HEK293 (cell line): Measurements from ENCODE around the gene RPTN.

ENCODE experiments used
- CTCF ChIA-PET: fragments of 350-600 bp; formaldehyde crosslinking; extraction: SDS; loops from one replicate; lab custom pipeline; 2021; ENCODE audit warnings: antibody characterized with exemption; lab: Yijun Ruan, JAX
- POLR2A ChIA-PET: fragments of 300-600 bp; formaldehyde crosslinking; extraction: SDS; loops from one replicate; lab custom pipeline; 2020; ENCODE audit warnings: antibody characterized with exemption, inconsistent platforms; lab: Yijun Ruan, JAX
- H3K27ac ChIP-seq: fragments of 200-500 bp; sonication (Bioruptor generic); 2 replicates; pipeline ENCODE4 v1.5.1; 2014; ENCODE audit warnings: low read depth, low read length, control low read depth, inconsistent platforms; ENCODE audit errors: extremely low read depth
- H3K36me3 ChIP-seq, 2 experiments: fragments of 200-500 bp in 1 of 2; sonication (Bioruptor generic) in 1 of 2; 1 replicate in 1 of 2; 2 replicates in 1 of 2; pipeline ENCODE4 v1.5.1; 2014 to 2017; ENCODE audit warnings: inconsistent platforms in 2 of 2, low read length in 2 of 2; ENCODE audit not compliant: control insufficient read depth in 2 of 2, insufficient read depth in 1 of 2
- H3K4me1 ChIP-seq: fragments of 200-500 bp; sonication (Bioruptor generic); 2 replicates; pipeline ENCODE4 v1.5.1; 2014; ENCODE audit warnings: mild to moderate bottlenecking, low read length, inconsistent platforms; ENCODE audit not compliant: control insufficient read depth, insufficient read depth
- H3K4me3 ChIP-seq: 2 replicates; pipeline ENCODE4 v1.5.1; 2011; ENCODE audit warnings: low read depth, mild to moderate bottlenecking, control low read depth, low read length, moderate library complexity
- H3K9me3 ChIP-seq: fragments of 200-500 bp; sonication (Bioruptor generic); 2 replicates; pipeline ENCODE4 v1.5.1; 2014; ENCODE audit warnings: low read depth, low read length, inconsistent platforms; ENCODE audit not compliant: control insufficient read depth, insufficient read depth
- HOXA7 ChIP-seq: sonication (generic); formaldehyde crosslinking; IDR thresholded peaks from 2 replicates; pipeline ENCODE4 v1.8.1; 2022; ENCODE audit warnings: missing genetic modification reagents, borderline replicate concordance
- PRDM2 ChIP-seq: fragments of 450-650 bp; formaldehyde crosslinking; IDR thresholded peaks from 2 replicates; pipeline ENCODE4 v1.5.1; 2016; ENCODE audit warnings: missing biosample characterization, missing genetic modification characterization, borderline replicate concordance
- REPIN1 ChIP-seq: fragments of 450-650 bp; formaldehyde crosslinking; IDR thresholded peaks from 2 replicates; pipeline ENCODE4 v1.5.1; 2017; ENCODE audit warnings: missing biosample characterization, missing genetic modification characterization, low read depth
- TSHZ1 ChIP-seq: fragments of 450-650 bp; formaldehyde crosslinking; IDR thresholded peaks from 2 replicates; pipeline ENCODE4 v1.5.1; 2016; ENCODE audit warnings: missing biosample characterization, missing genetic modification characterization, borderline replicate concordance
- ZNF169 ChIP-seq: fragments of 450-650 bp; formaldehyde crosslinking; IDR thresholded peaks from 2 replicates; pipeline ENCODE4 v1.5.1; 2016; ENCODE audit warnings: missing biosample characterization, missing genetic modification characterization
- ZNF174 ChIP-seq: fragments of 450-650 bp; formaldehyde crosslinking; IDR thresholded peaks from 2 replicates; pipeline ENCODE4 v1.5.0; 2017; ENCODE audit warnings: missing biosample characterization, mild to moderate bottlenecking, missing genetic modification characterization
- ZNF2 ChIP-seq: fragments of 450-650 bp; formaldehyde crosslinking; IDR thresholded peaks from 2 replicates; pipeline ENCODE4 v1.5.1; 2016; ENCODE audit warnings: missing biosample characterization, missing genetic modification characterization
- ZNF211 ChIP-seq: fragments of 450-650 bp; formaldehyde crosslinking; IDR thresholded peaks from 2 replicates; pipeline ENCODE4 v1.5.1; 2016; ENCODE audit warnings: low read depth, missing biosample characterization, missing genetic modification characterization
- ZNF239 ChIP-seq: fragments of 450-650 bp; formaldehyde crosslinking; IDR thresholded peaks from 2 replicates; pipeline ENCODE4 v1.5.1; 2016; ENCODE audit warnings: missing biosample characterization, missing genetic modification characterization
- ZNF292 ChIP-seq: fragments of 450-650 bp; formaldehyde crosslinking; IDR thresholded peaks from 2 replicates; pipeline ENCODE4 v1.5.1; 2016; ENCODE audit warnings: low read depth, missing biosample characterization, missing genetic modification characterization, borderline replicate concordance
- ZNF366 ChIP-seq: fragments of 450-650 bp; formaldehyde crosslinking; conservative IDR thresholded peaks from 2 replicates; pipeline ENCODE4 v1.5.1; 2016; ENCODE audit warnings: missing biosample characterization, missing genetic modification characterization
- ZNF391 ChIP-seq: fragments of 450-650 bp; formaldehyde crosslinking; IDR thresholded peaks from 2 replicates; pipeline ENCODE4 v1.5.1; 2016; ENCODE audit warnings: low read depth, missing biosample characterization, missing genetic modification characterization, borderline replicate concordance
- ZNF544 ChIP-seq: fragments of 450-650 bp; formaldehyde crosslinking; IDR thresholded peaks from 2 replicates; pipeline ENCODE4 v1.5.0; 2017; ENCODE audit warnings: missing biosample characterization, missing genetic modification characterization
- ZNF555 ChIP-seq: fragments of 450-650 bp; formaldehyde crosslinking; conservative IDR thresholded peaks from 2 replicates; pipeline ENCODE4 v1.5.1; 2017; ENCODE audit warnings: missing biosample characterization, mild to moderate bottlenecking, missing genetic modification characterization, inconsistent platforms
- ZNF629 ChIP-seq: fragments of 450-650 bp; formaldehyde crosslinking; IDR thresholded peaks from 2 replicates; pipeline ENCODE4 v1.5.1; 2017; ENCODE audit warnings: missing biosample characterization, missing genetic modification characterization
- ZNF654 ChIP-seq: fragments of 450-650 bp; formaldehyde crosslinking; IDR thresholded peaks from 2 replicates; pipeline ENCODE4 v1.5.1; 2016; ENCODE audit warnings: low read depth, missing biosample characterization, missing genetic modification characterization
- ZNF664 ChIP-seq: fragments of 450-650 bp; formaldehyde crosslinking; IDR thresholded peaks from 2 replicates; pipeline ENCODE4 v1.5.1; 2016; ENCODE audit warnings: missing biosample characterization, missing genetic modification characterization
- ZNF677 ChIP-seq: fragments of 450-650 bp; IDR thresholded peaks from 2 replicates; pipeline ENCODE4 v1.5.0; 2018; ENCODE audit warnings: missing biosample characterization, mild to moderate bottlenecking, missing genetic modification characterization, moderate library complexity
- ZNF837 ChIP-seq: fragments of 450-650 bp; formaldehyde crosslinking; IDR thresholded peaks from 2 replicates; pipeline ENCODE4 v1.5.1; 2016; ENCODE audit warnings: missing biosample characterization, missing genetic modification characterization
- ZNF843 ChIP-seq: fragments of 450-650 bp; formaldehyde crosslinking; IDR thresholded peaks from 2 replicates; pipeline ENCODE4 v1.5.1; 2016; ENCODE audit warnings: missing biosample characterization, missing genetic modification characterization
- ZSCAN23 ChIP-seq: fragments of 450-650 bp; formaldehyde crosslinking; IDR thresholded peaks from 2 replicates; pipeline ENCODE4 v1.5.1; 2016; ENCODE audit warnings: missing biosample characterization, missing genetic modification characterization

The RPTN gene

GRCh38 chr1:152165286-152166077, 6.5 kb upstream of the RPTN start (continued):
- no peak for TF ChIP-seq ZNF292 (tag by site-specific recombination)

DNA sequence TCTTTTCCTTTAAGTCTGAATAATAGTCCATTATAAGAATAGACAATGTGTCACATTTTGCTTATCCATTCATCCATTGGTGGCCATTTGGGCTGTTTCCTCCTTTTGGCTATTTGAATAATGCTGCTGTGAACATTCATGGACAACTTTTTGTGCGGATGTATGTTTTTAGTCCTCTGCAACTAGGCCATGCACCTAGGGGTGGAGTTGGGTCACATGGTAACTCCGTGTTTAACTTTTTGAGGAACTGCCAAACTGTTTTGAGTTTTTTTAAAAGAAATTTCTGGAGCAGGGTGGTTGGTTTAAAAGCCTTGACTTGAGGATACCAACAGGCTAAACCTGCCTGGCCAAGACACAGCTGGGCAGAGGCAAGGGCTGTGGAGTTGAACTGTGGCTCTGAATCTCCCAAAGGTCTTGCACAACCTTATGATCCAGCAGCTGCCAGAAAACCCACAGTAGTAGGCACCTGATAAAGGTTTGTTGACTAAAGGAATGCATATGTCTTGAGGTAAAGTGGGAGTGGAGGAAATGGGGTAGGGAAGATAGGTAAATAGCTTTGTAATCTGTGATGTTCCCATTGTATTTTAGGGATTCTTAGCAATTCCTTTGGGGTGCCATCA, 5.6 kb upstream of the RPTN start:
- no peak for TF ChIP-seq ZNF169 (tag by site-specific recombination)
- TF ChIP-seq ZNF391 (tag by site-specific recombination): no peak
- TF ChIP-seq ZNF664 (tag by site-specific recombination): no peak
- TF ChIP-seq ZNF654: no peak
- TF ChIP-seq ZNF2: no peak
- TF ChIP-seq ZNF174 (tag by site-specific recombination): no peak
- no peak for TF ChIP-seq ZNF211 (tag by site-specific recombination)
- no peak for TF ChIP-seq ZNF629 (tag by site-specific recombination)
- TF ChIP-seq PRDM2 (tag by site-specific recombination): no peak
- TF ChIP-seq ZNF555: no peak
- no peak for TF ChIP-seq ZNF239
- TF ChIP-seq REPIN1 (tag by site-specific recombination): no peak
- no peak for TF ChIP-seq ZNF837 (tag by site-specific recombination)
- no peak for TF ChIP-seq TSHZ1 (tag by site-specific recombination)
- no peak for TF ChIP-seq ZNF843 (tag by site-specific recombination)
- TF ChIP-seq ZNF677: no peak
- no peak for TF ChIP-seq ZSCAN23
- TF ChIP-seq ZNF544 (tag by site-specific recombination): no peak
- TF ChIP-seq ZNF366 (tag by site-specific recombination): no peak
- no peak for TF ChIP-seq HOXA7
- Histone ChIP-seq H3K4me1 (no peaks in the 10 kb centered on the region), H3K4me3 (no peak overlapping the region), H3K36me3 (no peaks in the 10 kb centered on the region), H3K9me3 (no peaks in the 10 kb centered on the region), H3K27ac (no peak overlapping the region)
- ChIA-PET CTCF (interaction anchor here (0.9 to 2.0 kb wide), 4 partner anchors 17 to 295 kb away, joined by 3 to 6 read pairs (median 4); no protein-coding TSS in a partner anchor), POLR2A (no interaction called here)
